Measurements from ENCODE around the gene THEMIS. TPM values are rescaled to one million over a fixed set of nuclear protein-coding genes. Genes with fewer than 3 reads are reported as not detected.
A peak's percentile ranks its signal among the peaks of the same experiment; 100 is the strongest.

Gene THEMIS
- total and polyA plus RNA-seq, 2 experiments from 2014 or later, result not detected

GRCh38 chr6:127891731-127892326, 9.0 kb downstream of the THEMIS start:
- TF ChIP-seq CREB1 (CRISPR knock-in tag; IDR thresholded peaks at IDR 0.05; ENCODE audit: low read depth), result no peak
- Histone ChIP-seq H4K20me1 (replicated peaks; ENCODE audit: insufficient read depth) (no peaks in the 10 kb centered on the region), H3K9me2 (ENCODE audit: insufficient read depth) (no peaks in the 10 kb centered on the region), H3K4me3 (no peak overlapping the region), H3K4me2 (no peak overlapping the region), H2AFZ (peak overlapping the region; percentile 12; the same call in 1 of the 2 replicates), H3F3A (replicated peaks; ENCODE audit: low read depth) (no peaks in the 10 kb centered on the region), H3K27ac (ENCODE audit: low read depth) (no peak overlapping the region), H3K4me1 (ENCODE audit: insufficient read depth) (no peaks in the 10 kb centered on the region), H3K36me3 (ENCODE audit: insufficient read depth) (no peaks in the 10 kb centered on the region), H3K27me3 (ENCODE audit: insufficient read depth) (no peaks in the 10 kb centered on the region), H3K79me2 (replicated peaks; ENCODE audit: insufficient read depth) (no peaks in the 10 kb centered on the region)
- no peaks in the 10 kb centered on the region for H3K27me3 Mint-ChIP-seq (ENCODE audit: insufficient read depth, low read depth, poor library complexity)
- H3K27ac Mint-ChIP-seq, result no peak overlapping the region
- no peak for ATAC-seq
- H3K36me3 Mint-ChIP-seq (ENCODE audit: low read depth), result no peaks in the 10 kb centered on the region
- DNase-seq (ENCODE audit: low spot score), result no peak
- H3K4me3 Mint-ChIP-seq, result no peak overlapping the region
- no peaks in the 10 kb centered on the region for H3K9me3 Mint-ChIP-seq
- H3K4me1 Mint-ChIP-seq, result peaks cover 8% of the 10 kb centered on the region; the same call in 2 of the 3 replicates

DNA sequence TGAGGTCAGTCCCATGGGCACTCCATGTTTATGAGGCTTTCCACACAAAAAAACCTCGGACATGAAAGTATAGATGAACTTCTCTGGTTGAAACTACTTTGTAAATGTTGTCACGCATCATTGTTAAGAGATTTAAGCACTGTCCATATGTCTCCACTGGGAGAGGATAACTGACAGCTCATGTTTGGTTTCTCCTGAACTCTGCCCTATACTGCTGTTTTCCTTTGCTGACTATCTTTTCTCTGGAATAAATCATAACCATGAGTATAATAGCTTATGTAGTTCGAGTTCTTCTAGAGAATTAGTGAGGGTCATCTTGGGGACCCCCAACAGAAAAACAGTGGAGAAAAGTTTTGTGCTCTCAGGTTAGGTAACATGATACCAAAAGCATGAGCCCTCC, 14.3 kb downstream of the THEMIS start:
- no peaks in the 10 kb centered on the region for H4K20me1 ChIP-seq (replicated peaks; ENCODE audit: insufficient read depth)
- H3K36me3 Mint-ChIP-seq (ENCODE audit: low read depth), result no peaks in the 10 kb centered on the region
- ATAC-seq (no peak), DNase-seq (ENCODE audit: low spot score) (no peak)
- no peaks in the 10 kb centered on the region for H3K4me1 ChIP-seq (ENCODE audit: insufficient read depth)
- H3K9me3 Mint-ChIP-seq, result no peaks in the 10 kb centered on the region
- H3K27me3 ChIP-seq (ENCODE audit: insufficient read depth), result no peaks in the 10 kb centered on the region
- H3K27ac Mint-ChIP-seq, result no peak overlapping the region
- no peaks in the 10 kb centered on the region for H3K79me2 ChIP-seq (replicated peaks; ENCODE audit: insufficient read depth)
- no peak for TF ChIP-seq EZH2 (IDR thresholded peaks at IDR 0.05; ENCODE audit: low read depth, unreplicated experiment)
- TF ChIP-seq POLR2AphosphoS5 (IDR thresholded peaks at IDR 0.05; ENCODE audit: low read depth), result no peak
- no peak for TF ChIP-seq EZH2phosphoT487 (IDR thresholded peaks at IDR 0.05; ENCODE audit: unreplicated experiment)
- TF ChIP-seq STAT1 (IDR thresholded peaks at IDR 0.05; ENCODE audit: unreplicated experiment), result no peak
- TF ChIP-seq, protein P1, sequence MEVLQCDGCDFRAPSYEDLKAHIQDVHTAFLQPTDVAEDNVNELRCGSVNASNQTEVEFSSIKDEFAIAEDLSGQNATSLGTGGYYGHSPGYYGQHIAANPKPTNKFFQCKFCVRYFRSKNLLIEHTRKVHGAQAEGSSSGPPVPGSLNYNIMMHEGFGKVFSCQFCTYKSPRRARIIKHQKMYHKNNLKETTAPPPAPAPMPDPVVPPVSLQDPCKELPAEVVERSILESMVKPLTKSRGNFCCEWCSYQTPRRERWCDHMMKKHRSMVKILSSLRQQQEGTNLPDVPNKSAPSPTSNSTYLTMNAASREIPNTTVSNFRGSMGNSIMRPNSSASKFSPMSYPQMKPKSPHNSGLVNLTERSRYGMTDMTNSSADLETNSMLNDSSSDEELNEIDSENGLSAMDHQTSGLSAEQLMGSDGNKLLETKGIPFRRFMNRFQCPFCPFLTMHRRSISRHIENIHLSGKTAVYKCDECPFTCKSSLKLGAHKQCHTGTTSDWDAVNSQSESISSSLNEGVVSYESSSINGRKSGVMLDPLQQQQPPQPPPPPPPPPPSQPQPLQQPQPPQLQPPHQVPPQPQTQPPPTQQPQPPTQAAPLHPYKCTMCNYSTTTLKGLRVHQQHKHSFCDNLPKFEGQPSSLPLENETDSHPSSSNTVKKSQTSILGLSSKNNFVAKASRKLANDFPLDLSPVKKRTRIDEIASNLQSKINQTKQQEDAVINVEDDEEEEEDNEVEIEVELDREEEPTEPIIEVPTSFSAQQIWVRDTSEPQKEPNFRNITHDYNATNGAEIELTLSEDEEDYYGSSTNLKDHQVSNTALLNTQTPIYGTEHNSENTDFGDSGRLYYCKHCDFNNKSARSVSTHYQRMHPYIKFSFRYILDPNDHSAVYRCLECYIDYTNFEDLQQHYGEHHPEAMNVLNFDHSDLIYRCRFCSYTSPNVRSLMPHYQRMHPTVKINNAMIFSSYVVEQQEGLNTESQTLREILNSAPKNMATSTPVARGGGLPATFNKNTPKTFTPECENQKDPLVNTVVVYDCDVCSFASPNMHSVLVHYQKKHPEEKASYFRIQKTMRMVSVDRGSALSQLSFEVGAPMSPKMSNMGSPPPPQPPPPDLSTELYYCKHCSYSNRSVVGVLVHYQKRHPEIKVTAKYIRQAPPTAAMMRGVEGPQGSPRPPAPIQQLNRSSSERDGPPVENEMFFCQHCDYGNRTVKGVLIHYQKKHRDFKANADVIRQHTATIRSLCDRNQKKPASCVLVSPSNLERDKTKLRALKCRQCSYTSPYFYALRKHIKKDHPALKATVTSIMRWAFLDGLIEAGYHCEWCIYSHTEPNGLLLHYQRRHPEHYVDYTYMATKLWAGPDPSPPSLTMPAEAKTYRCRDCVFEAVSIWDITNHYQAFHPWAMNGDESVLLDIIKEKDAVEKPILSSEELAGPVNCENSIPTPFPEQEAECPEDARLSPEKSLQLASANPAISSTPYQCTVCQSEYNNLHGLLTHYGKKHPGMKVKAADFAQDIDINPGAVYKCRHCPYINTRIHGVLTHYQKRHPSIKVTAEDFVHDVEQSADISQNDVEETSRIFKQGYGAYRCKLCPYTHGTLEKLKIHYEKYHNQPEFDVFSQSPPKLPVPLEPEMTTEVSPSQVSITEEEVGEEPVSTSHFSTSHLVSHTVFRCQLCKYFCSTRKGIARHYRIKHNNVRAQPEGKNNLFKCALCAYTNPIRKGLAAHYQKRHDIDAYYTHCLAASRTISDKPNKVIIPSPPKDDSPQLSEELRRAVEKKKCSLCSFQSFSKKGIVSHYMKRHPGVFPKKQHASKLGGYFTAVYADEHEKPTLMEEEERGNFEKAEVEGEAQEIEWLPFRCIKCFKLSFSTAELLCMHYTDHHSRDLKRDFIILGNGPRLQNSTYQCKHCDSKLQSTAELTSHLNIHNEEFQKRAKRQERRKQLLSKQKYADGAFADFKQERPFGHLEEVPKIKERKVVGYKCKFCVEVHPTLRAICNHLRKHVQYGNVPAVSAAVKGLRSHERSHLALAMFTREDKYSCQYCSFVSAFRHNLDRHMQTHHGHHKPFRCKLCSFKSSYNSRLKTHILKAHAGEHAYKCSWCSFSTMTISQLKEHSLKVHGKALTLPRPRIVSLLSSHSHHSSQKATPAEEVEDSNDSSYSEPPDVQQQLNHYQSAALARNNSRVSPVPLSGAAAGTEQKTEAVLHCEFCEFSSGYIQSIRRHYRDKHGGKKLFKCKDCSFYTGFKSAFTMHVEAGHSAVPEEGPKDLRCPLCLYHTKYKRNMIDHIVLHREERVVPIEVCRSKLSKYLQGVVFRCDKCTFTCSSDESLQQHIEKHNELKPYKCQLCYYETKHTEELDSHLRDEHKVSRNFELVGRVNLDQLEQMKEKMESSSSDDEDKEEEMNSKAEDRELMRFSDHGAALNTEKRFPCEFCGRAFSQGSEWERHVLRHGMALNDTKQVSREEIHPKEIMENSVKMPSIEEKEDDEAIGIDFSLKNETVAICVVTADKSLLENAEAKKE (CRISPR knock-in tag; IDR thresholded peaks at IDR 0.05), result no peak
- no peaks in the 10 kb centered on the region for H3F3A ChIP-seq (replicated peaks; ENCODE audit: low read depth)
- no peak overlapping the region for H3K4me2 ChIP-seq
- no peak overlapping the region for H3K27ac ChIP-seq (ENCODE audit: low read depth)
- H3K4me1 Mint-ChIP-seq, result peaks cover 8% of the 10 kb centered on the region
- H2AFZ ChIP-seq, result no peak overlapping the region
- H3K27me3 Mint-ChIP-seq (ENCODE audit: insufficient read depth, low read depth, poor library complexity), result no peaks in the 10 kb centered on the region
- H3K36me3 ChIP-seq (ENCODE audit: insufficient read depth), result no peaks in the 10 kb centered on the region
- no peak overlapping the region for H3K4me3 ChIP-seq
- H3K4me3 Mint-ChIP-seq, result no peak overlapping the region
- peaks cover 4% of the 10 kb centered on the region; the same call in 1 of the 2 replicates for H3K9me2 ChIP-seq (ENCODE audit: insufficient read depth)
